Thyroid gland (tissue), 4 donors: ENCODE data around the gene FAM25G. TPM values are rescaled to one million over a fixed set of nuclear protein-coding genes. Genes with fewer than 3 reads are reported as not detected.

ENCODE experiments used
- DNase-seq, 2 donors: peaks; one replicate each; pipeline ENCODE4 v3.0.0-alpha.2; 2019
- H3K27ac ChIP-seq, 3 donors: fragments of 200-600 bp; sonication (generic); 1 replicate in 2 of 3; 2 replicates in 1 of 3; pipeline ENCODE4 v1.5.1; 2016 to 2019; ENCODE audit warnings: mild to moderate bottlenecking in 1 of 3, moderate library complexity in 1 of 3
- H3K27me3 ChIP-seq: fragments of 200-600 bp; sonication (generic); one replicate; pipeline ENCODE4 v1.5.1; 2019
- H3K36me3 ChIP-seq, 2 donors: fragments of 200-600 bp; sonication (generic); one replicate each; pipeline ENCODE4 v1.5.1; 2016 to 2019
- H3K4me1 ChIP-seq, 2 donors: fragments of 200-600 bp; sonication (generic); one replicate each; pipeline ENCODE4 v1.5.1; 2017 to 2019
- H3K4me3 ChIP-seq, 3 donors: fragments of 200-600 bp; sonication (generic); replicated peaks in 1 of 3; 1 replicate in 2 of 3; 2 replicates in 1 of 3; pipeline ENCODE4 v1.5.1; 2016; ENCODE audit warnings: mild to moderate bottlenecking in 1 of 3
- H3K9me3 ChIP-seq: fragments of 200-600 bp; sonication (generic); one replicate; pipeline ENCODE4 v1.5.1; 2017
- POLR2A ChIP-seq, 2 donors: fragments of 450-650 bp; IDR thresholded peaks; one replicate each; pipeline ENCODE4 v1.6.1; 2017; ENCODE audit warnings: antibody characterized with exemption in 2 of 2, mild to moderate bottlenecking in 2 of 2, moderate library complexity in 1 of 2
- WGBS, 2 donors: methylation state at CpG; one replicate each; pipeline ENCODE4 v1.1.5; 2017; 5-methylcytosine and 5-hydroxymethylcytosine counted together
- intact Hi-C: fragments of 100-400 bp; cut with DNase I; formaldehyde crosslinking; loops from one replicate; pipeline ENCODE4 v1.15.1; 2023
- small RNA-seq: library from RNA; depleted of rRNA; stranded (forward); fragments of <200 nt; gene quantifications from one replicate; pipeline ENCODE3, GENCODE V24; 2016
- total RNA-seq, 4 donors: library from RNA; depleted of rRNA; stranded (reverse); fragments of >200 nt; gene quantifications; one replicate each; pipeline ENCODE4 v1.2.3, GENCODE V29; 2016
- TF ChIP-seq, protein P1 (sequence below), 6 experiments: fragments of 200-600 bp in 3 of 6; fragments of 450-650 bp in 3 of 6; sonication (generic) in 3 of 6; IDR thresholded peaks; one replicate each; pipeline ENCODE4 v1.5.1; 2016 to 2019; ENCODE audit warnings: antibody characterized with exemption in 6 of 6, mild to moderate bottlenecking in 2 of 6, inconsistent platforms in 1 of 6, moderate library complexity in 1 of 6

FAM25G gene
- total RNA-seq, 4 donors from 2014 or later: not detected

DNA sequence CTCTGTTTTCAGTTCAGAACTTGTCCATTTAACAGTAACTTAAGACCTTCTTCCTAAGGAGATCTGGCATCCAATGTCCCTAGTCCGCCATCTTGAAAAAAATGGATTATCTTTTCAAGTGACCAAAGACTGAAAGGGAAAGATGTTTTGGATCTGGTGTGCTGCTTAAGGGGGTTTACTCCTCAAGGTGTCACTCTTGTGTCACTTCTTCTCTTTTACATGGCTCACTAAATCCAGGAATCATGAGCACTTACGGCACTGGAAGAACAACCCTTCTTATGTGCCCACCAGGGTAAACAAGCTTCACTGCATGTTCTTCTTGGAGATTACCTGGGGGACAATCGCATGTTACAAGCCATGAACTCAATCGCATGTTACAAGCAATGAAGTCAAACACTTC, 51.3 kb downstream of the FAM25G start:
- WGBS, 2 donors: 68 to 81% methylated on average over 4 of the region's 4 CpGs
- no peak for TF ChIP-seq POLR2A (IDR thresholded peaks at IDR 0.05)
- TF ChIP-seq, protein P1, sequence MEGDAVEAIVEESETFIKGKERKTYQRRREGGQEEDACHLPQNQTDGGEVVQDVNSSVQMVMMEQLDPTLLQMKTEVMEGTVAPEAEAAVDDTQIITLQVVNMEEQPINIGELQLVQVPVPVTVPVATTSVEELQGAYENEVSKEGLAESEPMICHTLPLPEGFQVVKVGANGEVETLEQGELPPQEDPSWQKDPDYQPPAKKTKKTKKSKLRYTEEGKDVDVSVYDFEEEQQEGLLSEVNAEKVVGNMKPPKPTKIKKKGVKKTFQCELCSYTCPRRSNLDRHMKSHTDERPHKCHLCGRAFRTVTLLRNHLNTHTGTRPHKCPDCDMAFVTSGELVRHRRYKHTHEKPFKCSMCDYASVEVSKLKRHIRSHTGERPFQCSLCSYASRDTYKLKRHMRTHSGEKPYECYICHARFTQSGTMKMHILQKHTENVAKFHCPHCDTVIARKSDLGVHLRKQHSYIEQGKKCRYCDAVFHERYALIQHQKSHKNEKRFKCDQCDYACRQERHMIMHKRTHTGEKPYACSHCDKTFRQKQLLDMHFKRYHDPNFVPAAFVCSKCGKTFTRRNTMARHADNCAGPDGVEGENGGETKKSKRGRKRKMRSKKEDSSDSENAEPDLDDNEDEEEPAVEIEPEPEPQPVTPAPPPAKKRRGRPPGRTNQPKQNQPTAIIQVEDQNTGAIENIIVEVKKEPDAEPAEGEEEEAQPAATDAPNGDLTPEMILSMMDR (IDR thresholded peaks at IDR 0.05): no peak
- intact Hi-C loops: no loop called here
- Histone ChIP-seq H3K9me3 (no peaks in the 10 kb centered on the region), H3K36me3 (no peaks in the 10 kb centered on the region), H3K27ac (no peak overlapping the region), H3K4me1 (no peaks in the 10 kb centered on the region), H3K27me3 (no peaks in the 10 kb centered on the region), H3K4me3 (no peak overlapping the region)
- DNase-seq: no peak

DNA sequence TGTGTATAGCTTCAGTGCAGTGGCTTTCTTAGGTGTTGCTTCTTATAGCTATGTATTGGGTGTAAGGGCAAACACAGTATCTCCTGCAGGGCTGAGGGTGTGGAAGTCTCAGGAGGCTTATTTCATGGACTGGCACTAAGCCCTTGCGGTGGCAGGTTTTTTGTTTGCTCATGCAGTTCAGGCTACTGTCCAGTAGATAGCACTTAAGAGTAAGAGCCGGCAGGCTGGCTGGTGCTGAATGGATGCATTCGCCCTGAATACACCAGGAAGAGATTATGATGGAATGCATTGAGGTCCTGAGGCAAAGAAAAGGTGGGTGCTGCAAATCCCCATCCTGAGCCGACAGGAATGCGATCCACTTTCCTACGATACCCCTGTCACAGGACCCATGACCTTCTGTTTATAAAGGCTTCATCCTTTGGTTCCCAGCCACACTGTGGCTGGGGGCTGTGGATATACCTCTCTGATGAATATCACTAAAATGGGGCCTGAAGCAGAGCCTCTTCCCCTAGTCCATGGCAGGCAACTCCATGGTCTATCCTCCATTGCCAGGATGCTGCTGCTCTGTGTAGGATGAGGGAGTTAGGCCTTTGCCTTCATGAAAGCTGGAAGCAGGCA, 52.5 kb downstream of the FAM25G start:
- no peak for DNase-seq
- intact Hi-C loops: no loop called here
- 49 to 50% methylated on average over 5 to 6 of the region's 6 CpGs for WGBS, 2 donors

More for the DNA sequence above, 52.5 kb downstream of the FAM25G start:
- Histone ChIP-seq H3K27ac (no peak overlapping the region), H3K36me3 (no peaks in the 10 kb centered on the region), H3K4me3 (no peak overlapping the region), H3K27me3 (no peaks in the 10 kb centered on the region), H3K4me1 (no peaks in the 10 kb centered on the region), H3K9me3 (no peaks in the 10 kb centered on the region)
- TF ChIP-seq, protein P1 (IDR thresholded peaks at IDR 0.05): no peak
- TF ChIP-seq POLR2A (IDR thresholded peaks at IDR 0.05): no peak

Small RNA genes within 50 kb of the gene (small RNA-seq; reads per million reads assigned to genes)
- gene AL591684.3: not detected
- not detected for gene RNA5SP312

Other genes starting within 250 kb of the FAM25G start
- gene GDF10, start 191.5 kb downstream of the FAM25G start, total RNA-seq: 1 to 10 TPM; 3.6 to 9.6 (median 7.3) TPM
- gene GDF2, start 169.2 kb downstream of the FAM25G start, total RNA-seq: not detected
- not detected for gene RBP3, start 143.3 kb downstream of the FAM25G start, total RNA-seq
- under 1 TPM in 3 of 4 donors, not detected in 1; 0.24 to 0.56 (median 0.40) TPM for gene ZNF488, start 107.4 kb downstream of the FAM25G start, total RNA-seq
- under 1 TPM in 1 of 4 donors, not detected in 3; 0.40 TPM for gene ANXA8, start 7.6 kb downstream of the FAM25G start, total RNA-seq
- 10 to 100 TPM in 2 of 4 donors, 1 to 10 TPM in 2; 2.8 to 17.6 (median 11.9) TPM for gene AGAP9, start 31.9 kb upstream of the FAM25G start, total RNA-seq